Measurements from ENCODE around the gene ITIH4.

Gene ITIH4

GRCh38 chr3:52848617-52849016 lies 18.1 kb upstream of the ITIH4 start:
- no peak for DNase-seq (ENCODE audit: low read depth in 2 of 2)

- DNase-seq (ENCODE audit: low read depth in 2 of 2): no peak
These were observed 17.3 kb upstream of the ITIH4 start for GRCh38 chr3:52847726-52848125.

- DNase-seq (ENCODE audit: low read depth in 2 of 2): no peak
These were observed 16.8 kb upstream of the ITIH4 start for GRCh38 chr3:52847241-52847640.

DNA sequence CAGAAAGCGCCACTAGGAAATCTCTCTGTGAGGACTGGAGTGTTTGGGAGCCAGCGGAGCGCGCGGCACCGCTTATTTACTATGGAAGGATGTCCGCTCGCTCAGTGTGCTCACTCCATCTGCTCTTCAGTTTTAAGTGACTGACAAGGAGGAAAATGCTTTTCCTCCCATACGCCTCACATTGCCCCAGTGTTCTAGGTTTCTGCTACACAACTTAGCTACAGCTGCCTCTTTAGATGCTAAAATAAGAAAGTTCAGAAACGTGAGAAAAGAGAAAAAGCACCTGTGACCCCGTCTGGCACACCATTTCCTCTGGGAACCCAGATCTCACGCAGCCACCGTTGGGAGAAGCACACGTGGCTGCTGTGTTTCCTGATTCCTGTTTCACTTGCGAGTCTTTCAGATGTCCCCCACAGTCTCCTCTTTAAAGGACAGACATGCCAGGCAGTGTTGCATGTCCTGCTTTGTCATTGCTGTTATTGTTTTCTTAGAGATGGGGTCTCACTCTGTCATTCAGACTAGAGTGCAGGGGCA lies 16.0 kb upstream of the ITIH4 start:
- DNase-seq (ENCODE audit: low read depth in 2 of 2): no peak

GRCh38 chr3:52845691-52846431 lies 15.4 kb upstream of the ITIH4 start:
- DNase-seq (ENCODE audit: low read depth in 2 of 2): no peak

DNA sequence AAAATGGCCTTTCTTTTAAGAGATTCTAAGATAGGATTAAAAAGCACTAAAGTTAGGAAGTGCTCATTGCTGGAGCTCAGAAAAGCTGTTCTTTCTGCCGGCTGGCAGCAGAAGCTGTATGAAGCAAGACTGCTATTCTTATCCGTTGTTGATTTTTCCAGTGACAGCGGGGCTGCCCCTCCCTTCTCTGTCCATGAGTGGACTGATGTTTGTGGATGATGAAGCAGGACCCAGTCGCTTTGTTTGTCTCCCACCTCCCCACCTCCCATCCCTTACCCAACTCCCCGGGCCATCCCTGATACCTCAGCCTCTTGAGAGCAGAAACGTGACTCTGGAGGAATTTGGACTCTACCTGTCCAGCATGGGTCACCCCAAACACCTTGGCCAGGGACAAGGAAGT lies 14.7 kb upstream of the ITIH4 start:
- no peak for DNase-seq (ENCODE audit: low read depth in 2 of 2)

GRCh38 chr3:52844290-52844975 lies 14.0 kb upstream of the ITIH4 start:
- no peak for DNase-seq (ENCODE audit: low read depth in 2 of 2)

- DNase-seq (ENCODE audit: low read depth in 2 of 2): no peak
These were observed 13.4 kb upstream of the ITIH4 start for GRCh38 chr3:52843881-52844280.

DNA sequence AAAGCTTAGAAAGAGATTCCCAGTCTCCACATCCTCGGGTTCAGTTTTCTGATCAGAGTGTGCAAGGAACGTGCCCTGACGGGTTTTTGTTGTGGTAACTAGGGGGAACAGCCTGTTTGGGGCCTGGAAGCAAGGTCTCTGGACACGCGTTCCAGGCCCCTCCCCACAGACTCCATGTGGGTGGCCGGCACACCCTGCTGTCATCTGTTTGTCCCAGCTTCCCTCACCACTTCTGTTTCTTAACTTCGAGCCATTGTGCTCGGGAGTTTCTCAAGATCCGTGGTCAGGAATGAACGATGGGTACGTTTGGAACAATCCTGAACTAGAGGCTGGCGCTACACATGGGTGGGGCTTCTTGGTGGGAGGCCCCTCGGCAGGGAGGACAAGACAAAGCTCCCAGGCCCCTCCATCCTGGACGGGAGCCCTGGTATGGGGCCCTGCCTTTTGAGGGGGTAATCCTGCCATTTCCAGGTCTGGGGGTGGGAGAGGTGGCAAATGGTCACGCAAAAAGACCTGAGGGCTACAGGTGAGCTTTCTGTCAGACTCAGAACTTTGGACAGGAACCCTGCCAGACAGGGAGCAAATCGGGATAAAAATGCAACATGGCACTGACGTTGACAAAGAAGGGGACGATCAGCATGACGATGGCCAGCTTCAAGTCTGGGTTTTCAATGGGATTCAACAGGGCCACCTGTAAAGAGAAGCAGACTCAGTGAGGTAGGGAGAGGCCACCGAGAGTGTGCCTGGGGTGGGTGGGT lies 12.8 kb upstream of the ITIH4 start:
- no peak for DNase-seq (ENCODE audit: low read depth in 2 of 2)

GRCh38 chr3:52842424-52842823 lies 12.0 kb upstream of the ITIH4 start:
- DNase-seq (ENCODE audit: low read depth in 2 of 2): no peak

DNA sequence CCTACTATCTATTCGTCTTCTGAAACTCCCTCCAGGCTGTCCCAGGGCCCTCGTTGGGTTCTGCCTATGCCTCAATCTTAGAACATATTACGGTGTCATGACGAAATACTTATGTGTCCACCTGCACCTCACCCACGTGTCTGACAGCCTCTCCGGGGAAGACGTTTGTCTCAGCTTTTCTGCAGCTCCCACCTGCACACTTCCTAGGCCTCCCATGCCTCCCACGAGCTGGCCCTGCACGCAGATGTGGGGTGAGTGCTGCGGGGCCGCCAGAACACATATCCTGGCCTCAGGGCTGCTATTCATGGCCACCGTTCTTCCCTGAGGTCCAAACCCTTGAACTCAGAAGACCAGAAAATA lies 11.5 kb upstream of the ITIH4 start:
- no peak for DNase-seq (ENCODE audit: low read depth in 2 of 2)

GRCh38 chr3:52841211-52841980 lies 10.9 kb upstream of the ITIH4 start:
- no peak for DNase-seq (ENCODE audit: low read depth in 2 of 2)

GRCh38 chr3:52839892-52840545 lies 9.5 kb upstream of the ITIH4 start:
- DNase-seq (ENCODE audit: low read depth in 2 of 2): no peak

DNA sequence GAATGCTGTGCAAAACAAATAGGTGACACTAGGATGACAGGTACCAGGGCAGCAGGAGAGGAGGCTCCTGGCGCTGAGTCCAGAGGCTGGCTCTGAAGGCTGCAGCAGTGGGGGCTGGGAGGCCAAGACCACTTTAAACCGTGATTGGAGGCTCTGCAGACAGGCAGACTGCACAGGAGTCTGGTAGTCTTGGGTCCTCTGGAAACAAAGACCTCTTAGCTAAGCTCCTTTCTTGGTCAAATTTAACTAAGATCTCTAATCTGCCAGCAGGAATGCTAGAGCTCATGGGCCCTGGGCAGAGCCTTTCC lies 8.8 kb upstream of the ITIH4 start:
- DNase-seq (ENCODE audit: low read depth in 2 of 2): no peak

- DNase-seq (ENCODE audit: low read depth in 2 of 2): no peak
These were observed 8.2 kb upstream of the ITIH4 start for GRCh38 chr3:52838561-52839267.

- no peak for DNase-seq (ENCODE audit: low read depth in 2 of 2)
These were observed 6.5 kb upstream of the ITIH4 start for GRCh38 chr3:52836986-52837385.

DNA sequence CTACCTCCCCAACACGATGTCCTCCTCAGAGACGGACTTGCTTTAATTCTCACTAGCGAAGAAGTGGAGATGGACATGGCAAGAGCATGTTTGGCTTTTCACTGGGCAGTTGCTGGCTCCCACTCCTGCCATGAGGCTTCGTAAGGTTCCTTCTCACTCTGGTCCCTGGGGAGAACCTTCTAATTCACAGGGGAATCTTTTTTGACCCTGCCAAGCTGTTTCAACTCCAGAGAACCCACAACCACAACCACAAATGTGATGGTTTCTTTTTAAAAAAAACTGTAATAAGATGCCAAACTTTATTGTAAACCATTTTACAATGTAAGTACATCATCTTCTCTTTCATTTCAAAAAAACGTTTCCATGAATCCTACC lies 6.0 kb upstream of the ITIH4 start:
- no peak for DNase-seq (ENCODE audit: low read depth in 2 of 2)

DNA sequence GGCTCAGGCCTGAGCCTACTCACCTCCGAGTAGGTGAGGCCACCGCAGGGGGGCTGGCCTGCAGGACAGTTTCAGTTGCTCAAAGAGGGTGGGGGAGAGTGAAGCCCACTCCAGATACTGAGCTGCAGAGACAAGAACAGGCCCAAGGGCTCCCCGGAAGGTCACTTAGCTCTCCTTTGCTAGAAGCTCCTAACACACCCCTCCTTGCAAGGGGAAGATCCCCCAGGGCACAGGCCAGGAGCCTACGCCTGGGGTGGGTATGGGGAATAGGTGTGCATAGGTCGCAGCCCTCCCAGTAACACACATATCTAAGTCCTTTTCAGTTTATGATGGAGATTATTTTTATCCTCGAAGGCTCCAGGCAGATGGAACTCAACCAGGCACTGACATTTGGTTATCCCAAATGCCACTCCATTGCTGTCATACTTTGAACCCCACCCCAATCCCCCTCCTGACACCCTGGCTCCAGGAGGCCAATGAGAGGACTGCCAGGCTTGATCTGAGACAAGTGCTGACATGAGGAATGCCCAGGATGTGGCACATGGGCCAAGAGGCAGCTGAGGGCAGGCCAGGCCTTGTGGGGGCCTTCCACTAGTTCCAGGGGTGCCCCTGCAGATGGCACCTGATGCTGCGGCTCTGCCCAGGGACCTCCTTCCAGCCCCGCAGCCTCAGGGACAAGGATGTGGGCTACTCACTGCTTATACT lies 5.4 kb upstream of the ITIH4 start:
- DNase-seq (ENCODE audit: low read depth in 2 of 2): no peak

- DNase-seq (ENCODE audit: low read depth in 2 of 2): no peak
These were observed 4.5 kb upstream of the ITIH4 start, which contains the start of gene MUSTN1 for GRCh38 chr3:52834871-52835501. TSS of gene MUSTN1 (minus strand) at chr3:52835019. CDS start at chr3:52834948, 71 bp downstream.

- no peak for DNase-seq (ENCODE audit: low read depth in 2 of 2)
These were observed 2.7 kb upstream of the ITIH4 start for GRCh38 chr3:52833202-52833601.

All from stimulated activated CD4-positive, alpha-beta T cell treated with anti-CD3 and anti-CD28 coated beads, Interleukin-15, amount 100 ng/mL, for 48 hours (primary cell).